Endothelial cell of umbilical vein (primary cell): Measurements from ENCODE around the gene RASGRP1. TPM values are rescaled to one million over a fixed set of nuclear protein-coding genes. Genes with fewer than 3 reads are reported as not detected.

Experiments
- BruUV-seq: library from RNA; stranded (reverse); fragments of 400-500 nt; replicated peaks from 2 replicates; lab custom pipeline; 2021; lab: Mats Ljungman, UMichigan
- CTCF ChIA-PET: fragments of 300-600, 350-600 bp; sonication (Branson Sonifier 250); formaldehyde crosslinking; loops from one replicate; lab custom pipeline; 2021; ENCODE audit warnings: antibody characterized with exemption, inconsistent platforms; lab: Charles Lee
- POLR2A ChIA-PET: fragments of 300-600, 350-600 bp; sonication (Branson Sonifier 250); formaldehyde crosslinking; loops from one replicate; lab custom pipeline; 2021; ENCODE audit warnings: antibody characterized with exemption, inconsistent platforms; lab: Charles Lee
- DNase-seq: peaks from one replicate; pipeline ENCODE4 v3.0.0-alpha.2; 2011; ENCODE audit warnings: low read depth, low spot score
- FAIRE-seq: peaks from 2 replicates; lab custom pipeline; 2011; peaks lifted over from hg19 to GRCh38; lab: Jason Lieb, UNC
- H2AFZ ChIP-seq: 2 replicates; pipeline ENCODE4 v1.6.0; 2012; ENCODE audit warnings: low read depth, low read length, control low read depth, inconsistent platforms
- H3K27ac ChIP-seq: 2 replicates; pipeline ENCODE4 v1.5.1; 2011; ENCODE audit warnings: low read depth, mild to moderate bottlenecking, control low read depth, low read length, moderate library complexity; ENCODE audit not compliant: insufficient read depth
- H3K27me3 ChIP-seq, 2 experiments: 2 replicates each; pipeline versions ENCODE4 v1.6.0 to v1.6.1; 2011; ENCODE audit warnings: low read length in 2 of 2, mixed read lengths in 1 of 2; ENCODE audit not compliant: control insufficient read depth in 2 of 2, insufficient read depth in 2 of 2
- H3K36me3 ChIP-seq, 2 experiments: 2 replicates in 1 of 2; 3 replicates in 1 of 2; pipeline ENCODE4 v1.5.1; 2011; ENCODE audit warnings: low read length in 2 of 2, mild to moderate bottlenecking in 1 of 2, moderate library complexity in 1 of 2; ENCODE audit not compliant: control insufficient read depth in 2 of 2, insufficient read depth in 2 of 2; ENCODE audit errors: extremely low read depth in 1 of 2
- H3K4me1 ChIP-seq: 3 replicates; pipeline ENCODE4 v1.5.1; 2011; ENCODE audit warnings: mild to moderate bottlenecking, low read length; ENCODE audit not compliant: control insufficient read depth, insufficient read depth; ENCODE audit errors: extremely low read depth
- H3K4me2 ChIP-seq: 2 replicates; pipeline ENCODE4 v1.6.1; 2011; ENCODE audit warnings: low read length, control low read depth, mixed read lengths; ENCODE audit not compliant: insufficient read depth
- H3K4me3 ChIP-seq, 3 experiments: fragments of 200-600 bp in 1 of 3; sonication (generic), shearing (Covaris generic) in 1 of 3; replicated peaks in 1 of 3; 2 replicates each; pipeline ENCODE4 v1.5.1; 2011 to 2016; ENCODE audit warnings: control low read depth in 3 of 3, low read length in 3 of 3, mild to moderate bottlenecking in 2 of 3, inconsistent platforms in 1 of 3, low read depth in 1 of 3, moderate library complexity in 1 of 3; ENCODE audit not compliant: insufficient read depth in 1 of 3
- H3K79me2 ChIP-seq: 2 replicates; pipeline ENCODE4 v1.6.0; 2012; ENCODE audit warnings: low read length, inconsistent platforms; ENCODE audit not compliant: control insufficient read depth, insufficient read depth
- H3K9ac ChIP-seq: replicated peaks from 2 replicates; pipeline ENCODE3; 2011; ENCODE audit warnings: low read length, control low read depth; ENCODE audit not compliant: insufficient read depth; ENCODE audit errors: extremely low read depth
- H3K9me1 ChIP-seq: replicated peaks from 3 replicates; pipeline ENCODE4 v1.6.0; 2011; ENCODE audit warnings: mild to moderate bottlenecking, low read length; ENCODE audit not compliant: control insufficient read depth, insufficient read depth; ENCODE audit errors: extremely low read depth
- H3K9me3 ChIP-seq: replicated peaks from 2 replicates; pipeline ENCODE4 v1.5.1; 2012; ENCODE audit warnings: low read length, inconsistent platforms; ENCODE audit not compliant: control insufficient read depth, insufficient read depth
- H4K20me1 ChIP-seq: replicated peaks from 2 replicates; pipeline ENCODE3; 2011; ENCODE audit warnings: mild to moderate bottlenecking, low read length; ENCODE audit not compliant: control insufficient read depth, insufficient read depth; ENCODE audit errors: extremely low read depth
- EZH2 ChIP-seq: IDR thresholded peaks from 2 replicates; pipeline ENCODE4 v1.6.1; 2012; ENCODE audit warnings: borderline replicate concordance, low read depth, mild to moderate bottlenecking, moderate library complexity, low read length, inconsistent platforms; ENCODE audit not compliant: severe bottlenecking
- FOS ChIP-seq: IDR thresholded peaks from 2 replicates; pipeline ENCODE4 v1.6.1; 2011; ENCODE audit warnings: mild to moderate bottlenecking, low read length, moderate library complexity, borderline replicate concordance; ENCODE audit not compliant: insufficient read depth
- GATA2 ChIP-seq: IDR thresholded peaks from 2 replicates; pipeline ENCODE4 v1.7.0; 2011; ENCODE audit warnings: low read depth, mild to moderate bottlenecking, moderate library complexity, mixed read lengths, low read length; ENCODE audit not compliant: insufficient read length, insufficient read depth
- JUN ChIP-seq: IDR thresholded peaks from 2 replicates; pipeline ENCODE4 v1.6.1; 2011; ENCODE audit warnings: borderline replicate concordance, low read depth; ENCODE audit not compliant: insufficient read length, insufficient read depth
- MYC ChIP-seq: IDR thresholded peaks from one replicate; pipeline ENCODE4 v1.6.1; 2011; ENCODE audit warnings: mild to moderate bottlenecking, low read depth, low read length
- POLR2A ChIP-seq: IDR thresholded peaks from 2 replicates; pipeline ENCODE4 v1.6.1; 2012; ENCODE audit warnings: low read depth, mild to moderate bottlenecking, control low read depth, low read length
- POLR2AphosphoS5 ChIP-seq: IDR thresholded peaks from 2 replicates; pipeline ENCODE4 v1.6.1; 2012; ENCODE audit warnings: low read depth, mild to moderate bottlenecking, control low read depth, low read length, moderate library complexity; ENCODE audit not compliant: insufficient read depth
- dilution Hi-C: fragments of 300-500 bp; cut with MboI; formaldehyde crosslinking; loops from one replicate; pipeline ENCODE4 v1.15.0; 2019; ENCODE audit warnings: low sequenced_read_pairs; ENCODE audit not compliant: extremely low pct_ligation_motif_present
- intact Hi-C: fragments of 100-400 bp; cut with micrococcal nuclease; formaldehyde crosslinking; loops from one replicate; pipeline ENCODE4 v1.10.0; 2022
- polyA plus RNA-seq, 4 experiments: library from polyadenylated mRNA; depleted of rRNA in 3 of 4; stranded (reverse) in 3 of 4; unstranded in 1 of 4; fragments of >200 nt; gene quantifications; 2 replicates each; pipeline versions ENCODE4 v1.2.1 to v1.2.3, GENCODE V29; 2011 to 2012; ENCODE audit warnings: missing spikeins in 1 of 4
- total RNA-seq: library from RNA; stranded (reverse); gene quantifications from 2 replicates; pipeline ENCODE4 v1.2.3, GENCODE V29; 2021
- TF ChIP-seq, protein P1 (sequence below), 2 donors: IDR thresholded peaks; 1 replicate in 1 of 2; 2 replicates in 1 of 2; pipeline ENCODE4 v1.5.1; 2011; ENCODE audit warnings: low read length in 2 of 2, mild to moderate bottlenecking in 2 of 2, moderate library complexity in 2 of 2, control low read depth in 1 of 2, inconsistent platforms in 1 of 2, low read depth in 1 of 2; ENCODE audit not compliant: insufficient read depth in 1 of 2; ENCODE audit errors: extremely low read depth in 1 of 2
- TF ChIP-seq, protein P2 (sequence below): IDR thresholded peaks from 2 replicates; pipeline ENCODE4 v1.6.1; 2011; ENCODE audit not compliant: insufficient read depth, insufficient read length

The RASGRP1 gene
- total and polyA plus RNA-seq, 2 donors (not counting 3 experiments of a cell fraction or from before 2014, with no cell fraction given): 0.15 to 0.38 TPM

DNA sequence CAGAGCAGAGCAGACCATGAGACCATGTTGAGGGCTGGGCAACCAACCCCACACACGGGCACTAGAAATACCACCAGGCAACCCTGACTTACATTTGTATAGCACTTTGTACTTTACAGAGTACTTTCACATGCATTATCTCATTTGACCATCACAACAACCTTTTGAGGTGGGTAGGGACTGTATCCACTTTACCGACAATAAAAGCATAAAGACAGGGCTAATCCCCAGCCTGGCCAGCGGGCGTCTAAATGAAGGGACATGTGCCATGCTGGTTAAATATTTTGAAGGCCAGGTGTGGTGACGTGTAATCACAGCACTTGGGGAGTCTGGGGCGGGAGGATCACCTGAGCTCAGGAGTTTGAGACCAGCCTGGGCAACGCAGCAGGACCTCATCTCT is 23.6 kb downstream of the RASGRP1 start:
- DNase-seq (no peak), FAIRE-seq (no peak)
- Histone ChIP-seq H3K79me2 (no peaks in the 10 kb centered on the region), H3K4me3 (no peak overlapping the region), H3K9me3 (no peaks in the 10 kb centered on the region), H4K20me1 (no peaks in the 10 kb centered on the region), H3K27ac (no peak overlapping the region), H3K36me3 (no peaks in the 10 kb centered on the region), H3K27me3 (peaks cover 0 to 9% of the 10 kb centered on the region in 2 experiments), H3K9ac (no peak overlapping the region), H2AFZ (no peak overlapping the region), H3K9me1 (no peaks in the 10 kb centered on the region), H3K4me1 (no peaks in the 10 kb centered on the region), H3K4me2 (no peak overlapping the region)
- dilution Hi-C loops: no loop called here
- POLR2A ChIA-PET: no interaction called here
- CTCF ChIA-PET: interaction anchor here (0.9 to 2.3 kb wide), 5 partner anchors 8 to 159 kb away, joined by 3 to 10 read pairs (median 3); no protein-coding TSS in a partner anchor
- TF ChIP-seq EZH2 (no peak), POLR2A (no peak), GATA2 (no peak), POLR2AphosphoS5 (no peak), MYC (no peak), FOS (no peak), JUN (no peak)
- TF ChIP-seq, protein P1, sequence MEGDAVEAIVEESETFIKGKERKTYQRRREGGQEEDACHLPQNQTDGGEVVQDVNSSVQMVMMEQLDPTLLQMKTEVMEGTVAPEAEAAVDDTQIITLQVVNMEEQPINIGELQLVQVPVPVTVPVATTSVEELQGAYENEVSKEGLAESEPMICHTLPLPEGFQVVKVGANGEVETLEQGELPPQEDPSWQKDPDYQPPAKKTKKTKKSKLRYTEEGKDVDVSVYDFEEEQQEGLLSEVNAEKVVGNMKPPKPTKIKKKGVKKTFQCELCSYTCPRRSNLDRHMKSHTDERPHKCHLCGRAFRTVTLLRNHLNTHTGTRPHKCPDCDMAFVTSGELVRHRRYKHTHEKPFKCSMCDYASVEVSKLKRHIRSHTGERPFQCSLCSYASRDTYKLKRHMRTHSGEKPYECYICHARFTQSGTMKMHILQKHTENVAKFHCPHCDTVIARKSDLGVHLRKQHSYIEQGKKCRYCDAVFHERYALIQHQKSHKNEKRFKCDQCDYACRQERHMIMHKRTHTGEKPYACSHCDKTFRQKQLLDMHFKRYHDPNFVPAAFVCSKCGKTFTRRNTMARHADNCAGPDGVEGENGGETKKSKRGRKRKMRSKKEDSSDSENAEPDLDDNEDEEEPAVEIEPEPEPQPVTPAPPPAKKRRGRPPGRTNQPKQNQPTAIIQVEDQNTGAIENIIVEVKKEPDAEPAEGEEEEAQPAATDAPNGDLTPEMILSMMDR (IDR thresholded peaks at IDR 0.05; ENCODE audit: extremely low read depth in 1 of 2, insufficient read depth in 1 of 2, low read depth in 1 of 2, low read length in 2 of 2): no peak
- TF ChIP-seq, protein P2, sequence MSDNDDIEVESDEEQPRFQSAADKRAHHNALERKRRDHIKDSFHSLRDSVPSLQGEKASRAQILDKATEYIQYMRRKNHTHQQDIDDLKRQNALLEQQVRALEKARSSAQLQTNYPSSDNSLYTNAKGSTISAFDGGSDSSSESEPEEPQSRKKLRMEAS: no peak
- BruUV-seq: no TSS peak
- intact Hi-C loops: no loop called here
